Hematopoietic multipotent progenitor cell treated with erythropoietin and hydrocortisone succinate and interleukin-3 and kit ligand, for 6 days (in vitro differentiated cells): Measurements from ENCODE around the gene ASPSCR1.

Source experiments
- DNase-seq: peaks from one replicate; pipeline ENCODE4 v3.0.0-alpha.2; 2015

Gene ASPSCR1

GRCh38 chr17:81977211-81977808 lies at the start of gene ASPSCR1:
Gene ASPSCR1 (plus strand): TSS chr17:81977629. CDS start chr17:81977647, 18 bp downstream.
- peak; percentile 92 for DNase-seq

- DNase-seq, result peak; percentile 98
Observed at GRCh38 chr17:81927653-81928543, 49.5 kb upstream of the ASPSCR1 start, which contains the start of gene MAFG. Gene MAFG (minus strand): TSS chr17:81927735. CDS start chr17:81923185, 4,550 bp downstream.

DNA sequence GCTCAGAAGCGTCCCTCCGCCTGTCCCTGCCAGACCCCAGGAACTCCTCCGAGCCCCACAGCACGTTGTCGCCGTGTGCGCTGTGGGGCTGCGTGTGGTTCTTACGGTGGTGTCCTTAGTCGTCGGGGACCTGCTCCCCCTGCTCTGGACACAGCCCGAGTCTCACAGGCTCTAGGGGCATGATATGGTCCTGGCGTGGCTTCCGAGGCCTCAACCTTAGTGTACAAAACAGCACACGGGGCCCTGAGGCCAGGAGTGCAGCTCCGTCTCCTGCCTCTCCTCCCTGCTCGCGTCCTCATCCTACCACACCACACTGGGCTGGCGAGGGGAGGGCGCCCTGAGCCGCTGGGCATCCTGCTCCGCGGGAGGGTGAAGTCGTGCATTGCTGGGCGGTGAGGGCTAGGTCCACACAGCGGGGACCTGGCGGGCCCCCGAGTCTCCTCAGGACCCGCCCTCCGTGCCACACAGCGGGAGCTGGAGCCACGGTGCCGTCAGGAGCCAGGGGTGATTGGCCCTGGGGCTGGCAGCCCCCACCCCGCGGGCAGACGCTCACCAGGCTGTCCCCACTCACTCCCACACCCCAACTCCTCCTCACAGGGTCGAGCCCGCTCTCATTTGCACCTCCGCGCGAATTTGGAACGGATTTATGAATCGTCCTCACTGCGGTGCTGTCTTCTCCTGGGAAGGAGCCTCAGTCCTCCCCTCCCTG lies 48.7 kb upstream of the ASPSCR1 start:
- peak; percentile 47 for DNase-seq

DNA sequence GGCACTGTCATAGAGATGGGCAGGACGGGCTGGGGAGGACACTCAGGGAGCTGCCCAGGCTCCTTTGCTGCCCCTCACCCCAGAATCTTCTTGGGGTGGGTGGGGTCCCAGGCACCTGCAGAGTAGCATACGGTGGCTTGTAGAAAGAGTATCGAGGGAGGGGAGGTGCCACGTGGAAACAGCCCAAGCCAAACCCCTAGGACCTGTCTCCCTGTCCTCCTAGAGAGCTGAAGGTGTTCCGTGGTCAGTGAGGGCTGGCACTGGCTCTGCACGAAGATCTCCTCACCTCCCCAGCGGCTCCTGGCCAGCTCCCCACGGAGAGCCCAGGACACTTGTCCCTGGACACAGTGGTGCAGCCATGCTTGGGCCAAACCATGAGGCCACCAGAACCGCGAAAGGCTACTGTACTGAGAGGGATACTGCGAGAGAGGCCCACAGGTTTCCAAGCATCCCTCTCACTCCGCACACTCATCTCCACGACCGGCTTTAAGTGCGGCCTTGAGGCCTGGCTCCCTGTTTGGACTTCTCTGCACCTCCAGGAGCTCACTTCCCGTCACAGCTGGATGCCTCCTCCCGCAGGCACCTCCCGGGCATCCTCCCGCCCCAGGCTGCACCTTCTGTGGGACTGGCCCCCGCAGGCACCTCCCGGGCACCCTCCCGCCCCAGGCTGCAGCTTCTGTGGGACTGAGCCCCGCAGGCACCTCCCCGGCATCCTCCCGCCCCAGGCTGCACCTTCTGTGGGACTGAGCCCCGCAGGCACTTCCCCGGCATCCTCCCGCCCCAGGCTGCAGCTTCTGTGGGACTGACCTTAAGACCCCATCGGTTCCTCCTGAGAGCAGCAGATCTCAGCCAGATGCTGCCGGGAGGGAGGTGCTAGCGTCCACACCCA lies 47.9 kb upstream of the ASPSCR1 start:
- no peak for DNase-seq

- no peak for DNase-seq
Observed at GRCh38 chr17:81930142-81931125, 47.0 kb upstream of the ASPSCR1 start.

GRCh38 chr17:81931189-81931556 lies 46.3 kb upstream of the ASPSCR1 start:
- DNase-seq, result no peak

- DNase-seq, result peak; percentile 80
Observed at GRCh38 chr17:81931557-81932332, 45.7 kb upstream of the ASPSCR1 start.

DNA sequence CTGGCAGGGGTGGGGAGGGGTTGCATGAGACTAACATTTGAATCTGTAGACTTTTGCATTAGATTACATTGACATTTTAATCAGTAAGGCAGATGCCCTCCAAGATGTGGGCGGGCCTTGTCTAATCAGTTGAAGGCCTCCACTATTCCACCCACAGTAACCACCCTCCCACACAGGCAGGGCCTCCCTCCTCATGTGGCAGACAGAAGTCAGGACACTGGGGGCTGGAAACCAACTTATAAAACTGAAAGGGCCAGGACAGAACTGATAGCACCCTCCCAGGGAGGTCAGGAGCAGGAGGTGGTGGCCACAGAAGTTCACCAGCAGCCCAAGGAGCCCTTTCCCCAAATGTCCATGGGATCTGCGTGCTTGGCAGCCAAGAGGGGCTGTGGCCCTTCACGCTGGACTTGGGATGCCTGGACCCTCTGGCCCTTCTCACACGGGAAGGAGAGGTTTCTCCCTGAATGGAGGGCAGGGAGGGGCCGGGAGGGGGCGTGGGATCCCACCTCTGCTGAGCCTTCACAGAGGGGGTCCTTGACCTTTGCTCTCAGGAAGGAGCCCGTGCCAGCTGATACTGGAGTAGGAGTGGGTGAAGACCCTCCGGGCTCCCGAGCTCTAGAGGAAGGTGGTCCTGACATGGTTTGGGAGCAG lies 45.0 kb upstream of the ASPSCR1 start:
- peak; percentile 83 for DNase-seq

DNA sequence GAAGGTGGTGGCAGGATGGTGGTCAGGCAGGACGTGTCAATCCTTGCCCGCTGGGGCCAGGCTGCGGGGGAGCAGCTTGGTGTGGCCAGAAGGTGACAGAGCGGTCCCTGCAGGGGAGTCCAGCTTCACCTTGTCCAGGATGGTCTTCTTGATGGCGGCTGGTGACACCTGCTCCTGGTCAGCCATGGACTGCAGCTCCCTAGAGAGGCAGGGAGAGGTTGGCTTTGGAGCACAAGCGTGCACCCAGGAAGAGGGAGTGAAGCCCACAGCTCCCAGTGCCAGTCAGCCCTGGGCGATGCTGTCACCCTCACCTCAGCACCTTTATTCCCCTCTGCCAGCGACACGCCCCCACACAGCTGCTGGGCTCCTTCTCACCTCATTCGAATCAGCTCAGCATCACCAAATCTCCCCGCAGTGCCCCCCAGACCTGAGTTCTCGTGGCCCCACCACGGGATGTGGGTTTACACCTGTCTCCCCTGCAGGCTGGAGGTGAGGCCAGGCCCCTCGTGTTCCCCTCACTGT lies 44.2 kb upstream of the ASPSCR1 start:
- no peak for DNase-seq

DNA sequence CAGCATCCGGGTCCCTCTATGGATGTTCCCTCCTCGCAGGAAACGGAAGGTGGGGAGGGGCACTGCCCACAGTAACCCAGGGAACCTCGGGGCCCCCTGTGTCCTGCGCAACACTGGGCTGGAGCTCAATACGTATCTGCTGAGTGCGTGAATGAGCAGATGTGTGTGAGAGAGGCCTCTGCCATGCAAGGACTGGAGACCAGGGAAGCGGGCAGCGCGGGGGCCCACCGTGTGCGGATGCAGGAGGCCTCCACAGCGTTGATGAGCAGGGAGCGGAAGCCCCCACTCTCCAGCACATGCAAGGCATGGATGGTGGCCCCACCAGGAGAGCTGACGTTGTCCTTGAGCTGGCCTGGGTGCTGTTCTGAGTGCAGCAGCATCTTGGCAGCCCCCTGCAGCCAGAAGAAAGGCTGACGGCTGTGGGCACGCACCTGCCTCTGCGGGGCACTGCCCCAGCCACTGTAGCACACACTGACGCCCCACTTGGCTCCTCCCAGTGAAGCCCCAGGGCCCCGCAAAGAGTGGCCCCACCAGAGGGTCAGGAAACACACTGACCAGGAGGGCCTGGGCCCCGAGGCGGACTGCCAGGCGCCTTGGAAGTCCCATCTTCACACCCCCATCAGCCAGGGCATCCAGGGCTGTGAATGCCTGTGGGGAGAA lies 43.2 kb upstream of the ASPSCR1 start:
- DNase-seq, result no peak

GRCh38 chr17:81934850-81935708 lies 42.4 kb upstream of the ASPSCR1 start:
- no peak for DNase-seq

DNA sequence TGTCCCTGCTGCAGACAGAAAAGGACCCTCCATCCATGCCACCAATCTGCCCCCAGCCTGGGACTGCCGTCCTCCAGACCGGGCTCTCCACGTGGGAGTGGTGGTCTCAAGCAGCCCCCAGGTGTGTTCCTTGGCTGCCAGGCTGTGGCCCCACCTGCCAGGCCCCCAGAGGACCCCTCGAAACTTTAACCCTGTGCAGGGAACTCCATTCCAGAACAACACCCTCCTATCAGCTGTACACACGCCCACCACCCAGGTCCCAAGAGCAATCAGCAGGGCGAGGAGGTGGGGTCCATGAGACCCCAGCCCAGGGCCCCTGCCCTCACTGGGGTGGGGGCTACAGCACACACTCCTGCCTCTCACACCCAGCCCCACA lies 41.7 kb upstream of the ASPSCR1 start:
- no peak for DNase-seq

DNA sequence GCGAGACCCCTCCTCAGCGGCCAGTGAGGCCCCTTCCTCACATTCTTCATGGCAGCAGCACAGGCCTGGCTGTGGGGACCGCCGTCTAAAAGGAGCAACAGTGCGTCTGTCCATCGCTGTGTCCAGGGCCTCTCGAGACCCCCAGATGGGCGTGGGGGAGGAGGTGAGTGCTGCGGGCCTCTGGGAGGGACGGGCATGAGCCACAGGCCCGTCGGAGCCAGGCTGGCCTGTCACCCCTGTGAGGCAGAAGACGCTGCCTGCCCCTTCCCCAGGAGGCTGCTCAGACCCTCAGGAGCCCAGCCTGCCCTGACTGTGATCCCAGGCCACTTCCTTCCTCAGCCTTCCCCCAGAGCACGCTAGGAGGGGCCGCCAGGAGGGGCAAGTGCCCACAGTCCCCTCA lies 38.2 kb upstream of the ASPSCR1 start:
- no peak for DNase-seq

- DNase-seq, result no peak
Observed at GRCh38 chr17:81939881-81940385, 37.5 kb upstream of the ASPSCR1 start.

DNA sequence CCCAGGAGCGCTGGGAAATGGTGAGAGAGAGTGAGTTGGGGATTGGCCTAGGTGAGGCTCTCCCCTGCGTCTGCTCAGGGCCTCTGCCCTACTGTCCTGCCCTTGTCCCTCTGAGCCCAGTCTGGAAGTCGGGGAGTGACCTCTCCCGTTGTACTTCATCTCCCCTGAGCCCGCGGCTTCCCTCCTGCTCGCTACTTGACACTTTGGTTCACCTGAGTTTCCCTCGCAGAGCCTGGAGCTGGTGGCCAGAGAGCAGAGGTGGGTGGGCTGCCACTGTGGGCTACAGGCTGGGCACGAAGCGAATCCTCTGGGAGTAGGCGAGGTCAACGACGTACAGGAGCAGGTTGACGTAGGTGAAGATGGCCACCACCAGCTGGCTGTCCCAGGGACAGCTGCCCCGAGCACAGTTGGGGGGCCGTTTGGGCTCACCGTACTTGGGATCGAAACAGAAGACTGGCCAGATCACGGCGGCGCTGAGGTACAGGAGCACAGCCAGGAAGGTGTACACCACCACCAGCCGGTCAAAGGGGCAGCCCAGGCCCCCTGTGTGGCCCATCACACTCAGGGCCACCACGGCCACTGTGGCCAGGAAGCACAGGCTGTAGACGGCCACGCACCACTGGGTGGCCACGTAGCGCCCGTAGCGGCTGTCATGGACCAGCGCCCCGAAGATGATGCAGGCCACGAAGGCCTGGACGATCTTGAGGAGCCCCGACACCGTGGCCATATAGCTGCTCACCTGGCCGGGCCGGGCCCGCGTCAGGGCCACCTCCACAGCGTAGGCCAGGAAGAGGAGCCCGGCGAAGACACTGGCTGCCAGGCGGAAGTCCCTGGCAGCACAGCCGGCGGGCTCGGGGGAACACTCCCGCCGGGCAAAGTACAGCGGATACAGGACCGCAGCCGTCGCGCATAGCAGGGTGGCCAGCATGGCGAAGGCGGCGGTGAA lies 36.6 kb upstream of the ASPSCR1 start:
- DNase-seq, result no peak

DNA sequence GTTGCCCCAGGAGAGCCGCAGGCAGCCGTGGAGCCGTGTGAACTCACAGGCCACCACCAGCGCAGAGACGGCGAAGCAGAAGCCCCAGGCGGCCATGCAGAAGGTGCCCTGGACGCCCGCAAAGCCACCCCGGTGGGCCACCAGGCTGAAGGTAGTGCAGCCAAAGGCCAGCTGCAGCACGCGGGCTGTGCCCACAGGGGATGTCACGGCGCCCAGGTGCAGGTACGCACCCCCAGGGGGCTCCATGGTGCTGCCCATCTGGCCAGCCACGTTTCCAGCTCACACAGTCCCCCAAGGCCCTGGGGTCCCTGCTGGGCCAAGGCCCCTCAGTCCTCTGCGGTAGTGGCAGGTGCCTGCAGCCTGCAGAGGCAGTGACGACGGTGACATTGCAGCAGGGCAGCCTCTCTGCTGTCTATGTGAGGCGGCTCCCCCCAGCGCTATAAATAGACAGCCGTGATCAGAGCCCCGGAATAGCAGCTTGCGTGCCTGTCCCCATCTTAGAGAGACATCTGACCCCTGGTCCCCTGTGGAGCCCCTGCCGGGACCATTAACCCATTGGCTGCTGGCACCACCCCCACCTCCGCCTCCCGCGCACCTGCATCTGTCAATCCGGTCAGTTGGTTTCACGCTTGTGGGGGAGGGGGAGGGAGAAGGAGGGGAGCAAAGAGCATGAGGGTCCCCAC lies 35.8 kb upstream of the ASPSCR1 start:
- DNase-seq, result no peak
